Common myeloid progenitor, CD34-positive (primary cell): ENCODE measurements around the gene ELAVL3.
A peak's percentile ranks its signal among the peaks of the same experiment; 100 is the strongest.

Source experiments
- CTCF ChIA-PET: fragments of 350-600 bp; sonication (Branson Sonifier 250); formaldehyde crosslinking; loops from one replicate; lab custom pipeline; 2021; ENCODE audit warnings: antibody characterized with exemption; lab: Charles Lee
- POLR2A ChIA-PET: fragments of 350-600 bp; sonication (Branson Sonifier 250); formaldehyde crosslinking; loops from one replicate; lab custom pipeline; 2021; ENCODE audit warnings: antibody characterized with exemption; lab: Charles Lee
- DNase-seq, 3 donors: peaks; one replicate each; pipeline versions ENCODE4 v3.0.0 to v3.0.0-alpha.2; 2013
- H3K27ac ChIP-seq, 2 experiments: 1 replicate in 1 of 2; 2 replicates in 1 of 2; pipeline ENCODE4 v1.7.0; 2013; ENCODE audit warnings: inconsistent platforms in 2 of 2, low read length in 2 of 2, mild to moderate bottlenecking in 2 of 2, low read depth in 1 of 2, moderate library complexity in 1 of 2; ENCODE audit not compliant: severe bottlenecking in 2 of 2, insufficient read depth in 1 of 2, poor library complexity in 1 of 2
- H3K27me3 ChIP-seq, 5 experiments: replicated peaks in 2 of 5; 1 replicate in 3 of 5; 2 replicates in 2 of 5; pipeline versions ENCODE4 v1.6.1 to v1.7.0; 2013; ENCODE audit warnings: low read length in 4 of 5, mild to moderate bottlenecking in 2 of 5, moderate library complexity in 2 of 5, inconsistent platforms in 1 of 5; ENCODE audit not compliant: insufficient read depth in 5 of 5, control insufficient read depth in 4 of 5
- H3K36me3 ChIP-seq, 4 experiments: 1 replicate in 2 of 4; 2 replicates in 2 of 4; pipeline versions ENCODE4 v1.6.1 to v1.7.0; 2013; ENCODE audit warnings: low read length in 3 of 4, control low read depth in 1 of 4, mild to moderate bottlenecking in 1 of 4; ENCODE audit not compliant: control insufficient read depth in 4 of 4, insufficient read depth in 4 of 4
- H3K4me1 ChIP-seq, 4 experiments: 1 replicate in 3 of 4; 2 replicates in 1 of 4; pipeline versions ENCODE4 v1.6.1 to v1.7.1; 2013; ENCODE audit warnings: low read length in 3 of 4, mild to moderate bottlenecking in 3 of 4, control low read depth in 1 of 4, inconsistent platforms in 1 of 4, moderate library complexity in 1 of 4; ENCODE audit not compliant: control insufficient read depth in 4 of 4, insufficient read depth in 4 of 4; ENCODE audit errors: control extremely low read depth in 1 of 4
- H3K4me3 ChIP-seq, 7 experiments: 1 replicate in 4 of 7; 2 replicates in 3 of 7; pipeline versions ENCODE4 v1.5.1 to v1.7.0; 2013; ENCODE audit warnings: mild to moderate bottlenecking in 7 of 7, low read length in 6 of 7, moderate library complexity in 6 of 7, inconsistent platforms in 2 of 7, low read depth in 2 of 7, control low read depth in 1 of 7; ENCODE audit not compliant: insufficient read depth in 4 of 7, control insufficient read depth in 1 of 7; ENCODE audit errors: extremely low read depth in 1 of 7
- H3K9me3 ChIP-seq, 5 experiments: 1 replicate in 4 of 5; 2 replicates in 1 of 5; pipeline versions ENCODE4 v1.6.1 to v1.7.1; 2013; ENCODE audit warnings: low read length in 4 of 5, mild to moderate bottlenecking in 2 of 5, inconsistent platforms in 1 of 5, low read depth in 1 of 5, moderate library complexity in 1 of 5; ENCODE audit not compliant: control insufficient read depth in 4 of 5, insufficient read depth in 2 of 5; ENCODE audit errors: control extremely low read depth in 1 of 5
- WGBS: methylation state at CpG from one replicate; pipeline ENCODE4 v1.1.5; 2013; ENCODE audit not compliant: insufficient coverage; 5-methylcytosine and 5-hydroxymethylcytosine counted together

ELAVL3 gene

GRCh38 chr19:11499890-11500420, 19.1 kb upstream of the ELAVL3 start:
- no peak overlapping the region for H3K27ac ChIP-seq
- ChIA-PET CTCF (interaction anchor here (1.5 kb wide), 1 partner anchor 61 kb away, joined by 3 read pairs; no protein-coding TSS in a partner anchor), POLR2A (no interaction called here)
- no peaks in the 10 kb centered on the region for H3K9me3 ChIP-seq
- DNase-seq = no peak
- peaks cover 0 to 6% (median 4%) of the 10 kb centered on the region in 4 experiments for H3K4me1 ChIP-seq
- H3K4me3 ChIP-seq = no peak overlapping the region
- WGBS = 90% methylated on average over 6 of the region's 7 CpGs
- no peaks in the 10 kb centered on the region for H3K27me3 ChIP-seq
- peaks cover 0 to 11% (median 8%) of the 10 kb centered on the region in 4 experiments for H3K36me3 ChIP-seq

- Histone ChIP-seq H3K27ac (no peak overlapping the region), H3K27me3 (no peaks in the 10 kb centered on the region), H3K36me3 (peaks cover 0 to 17% (median 11%) of the 10 kb centered on the region in 4 experiments), H3K4me3 (no peak overlapping the region), H3K4me1 (no peaks in the 10 kb centered on the region), H3K9me3 (no peaks in the 10 kb centered on the region)
- ChIA-PET POLR2A (no interaction called here), CTCF (interaction anchor here (1.0 to 1.5 kb wide), 2 partner anchors 29 to 61 kb away, joined by 3 read pairs; no protein-coding TSS in a partner anchor)
- 99% methylated on average over 6 of the region's 6 CpGs for WGBS
- no peak for DNase-seq
Measured at GRCh38 chr19:11499220-11499726, 18.4 kb upstream of the ELAVL3 start.

- WGBS = 84% methylated on average over 15 of the region's 17 CpGs
- ChIA-PET POLR2A (interaction anchor here (0.6 kb wide), 1 partner anchor 90 kb away, joined by 5 read pairs; no protein-coding TSS in a partner anchor), CTCF (interaction anchor here (1.1 to 1.7 kb wide), 5 partner anchors 14 to 119 kb away, joined by 3 to 5 read pairs (median 3); no protein-coding TSS in a partner anchor)
- Histone ChIP-seq H3K4me1 (no peaks in the 10 kb centered on the region), H3K27ac (no peak overlapping the region), H3K4me3 (no peak overlapping the region), H3K9me3 (no peaks in the 10 kb centered on the region), H3K36me3 (peaks cover 0 to 17% (median 9%) of the 10 kb centered on the region in 4 experiments), H3K27me3 (no peaks in the 10 kb centered on the region)
- DNase-seq = peak; percentile 66 to 77 (median 72)
Measured at GRCh38 chr19:11496391-11497163, 15.7 kb upstream of the ELAVL3 start.

GRCh38 chr19:11495885-11496284, 15.0 kb upstream of the ELAVL3 start:
- H3K27ac ChIP-seq = no peak overlapping the region
- WGBS = 98% methylated on average over 22 of the region's 22 CpGs
- no peaks in the 10 kb centered on the region for H3K27me3 ChIP-seq
- H3K4me1 ChIP-seq = no peaks in the 10 kb centered on the region
- ChIA-PET CTCF (interaction anchor here (1.3 to 1.7 kb wide), 4 partner anchors 13 to 118 kb away, joined by 3 to 5 read pairs (median 4); no protein-coding TSS in a partner anchor), POLR2A (no interaction called here)
- DNase-seq = no peak
- peaks cover 0 to 17% (median 9%) of the 10 kb centered on the region in 4 experiments for H3K36me3 ChIP-seq
- H3K4me3 ChIP-seq = no peak overlapping the region
- H3K9me3 ChIP-seq = no peaks in the 10 kb centered on the region

GRCh38 chr19:11495481-11495880, 14.6 kb upstream of the ELAVL3 start:
- Histone ChIP-seq H3K4me1 (no peaks in the 10 kb centered on the region), H3K27me3 (no peaks in the 10 kb centered on the region), H3K27ac (no peak overlapping the region), H3K36me3 (peaks cover 0 to 20% (median 9%) of the 10 kb centered on the region in 4 experiments), H3K9me3 (no peaks in the 10 kb centered on the region), H3K4me3 (no peak overlapping the region)
- 99% methylated on average over 10 of the region's 10 CpGs for WGBS
- DNase-seq = no peak
- ChIA-PET POLR2A (no interaction called here), CTCF (interaction anchor here (0.8 to 1.7 kb wide), 3 partner anchors 10 to 27 kb away, joined by 3 to 5 read pairs (median 4); no protein-coding TSS in a partner anchor)

- H3K36me3 ChIP-seq = peaks cover 0 to 21% (median 9%) of the 10 kb centered on the region in 4 experiments
- no peaks in the 10 kb centered on the region for H3K9me3 ChIP-seq
- no peaks in the 10 kb centered on the region for H3K27me3 ChIP-seq
- POLR2A ChIA-PET = no interaction called here
- no peaks in the 10 kb centered on the region for H3K4me1 ChIP-seq
- 96% methylated on average over 17 of the region's 27 CpGs for WGBS
- no peak overlapping the region for H3K4me3 ChIP-seq
- no peak for DNase-seq
- H3K27ac ChIP-seq = no peak overlapping the region
- CTCF ChIA-PET = interaction anchor here (0.8 to 1.7 kb wide), 3 partner anchors 10 to 27 kb away, joined by 3 to 5 read pairs (median 4); no protein-coding TSS in a partner anchor
Measured at GRCh38 chr19:11494634-11495285, 13.9 kb upstream of the ELAVL3 start.
